ENCODE results near the gene KCNIP1.

The KCNIP1 gene

GRCh38 chr5:170597109-170597751, 93.4 kb downstream of the KCNIP1 start:
- DNase-seq (ENCODE audit: low read depth, low spot score): no peak

- no peak for DNase-seq (ENCODE audit: low read depth, low spot score)
Observed at GRCh38 chr5:170597872-170598271, 94.1 kb downstream of the KCNIP1 start.

GRCh38 chr5:170599756-170600155, 95.9 kb downstream of the KCNIP1 start:
- DNase-seq (ENCODE audit: low read depth, low spot score): no peak

GRCh38 chr5:170601619-170602018, 97.8 kb downstream of the KCNIP1 start:
- no peak for DNase-seq (ENCODE audit: low read depth, low spot score)

GRCh38 chr5:170603109-170603508, 99.3 kb downstream of the KCNIP1 start:
- no peak for DNase-seq (ENCODE audit: low read depth, low spot score)

- DNase-seq (ENCODE audit: low read depth, low spot score): no peak
Observed at GRCh38 chr5:170603578-170604565, 100.1 kb downstream of the KCNIP1 start.

GRCh38 chr5:170606941-170607340, 103.1 kb downstream of the KCNIP1 start:
- DNase-seq (ENCODE audit: low read depth, low spot score): no peak

GRCh38 chr5:170611449-170612090, 107.8 kb downstream of the KCNIP1 start:
- DNase-seq (ENCODE audit: low read depth, low spot score): no peak

GRCh38 chr5:170612256-170612678, 108.4 kb downstream of the KCNIP1 start:
- DNase-seq (ENCODE audit: low read depth, low spot score): no peak

- no peak for DNase-seq (ENCODE audit: low read depth, low spot score)
Observed at GRCh38 chr5:170614065-170614490, 110.3 kb downstream of the KCNIP1 start.

- no peak for DNase-seq (ENCODE audit: low read depth, low spot score)
Observed at GRCh38 chr5:170614720-170615119, 110.9 kb downstream of the KCNIP1 start.

- DNase-seq (ENCODE audit: low read depth, low spot score): no peak
Observed at GRCh38 chr5:170617533-170618490, 114.0 kb downstream of the KCNIP1 start.

- DNase-seq (ENCODE audit: low read depth, low spot score): no peak
Observed at GRCh38 chr5:170619869-170620268, 116.0 kb downstream of the KCNIP1 start.

- DNase-seq (ENCODE audit: low read depth, low spot score): no peak
Observed at GRCh38 chr5:170622933-170623332, 119.1 kb downstream of the KCNIP1 start.

GRCh38 chr5:170623576-170624181, 119.9 kb downstream of the KCNIP1 start:
- DNase-seq (ENCODE audit: low read depth, low spot score): no peak

- DNase-seq (ENCODE audit: low read depth, low spot score): no peak
Observed at GRCh38 chr5:170625221-170626165, 121.7 kb downstream of the KCNIP1 start.

GRCh38 chr5:170626507-170627150, 122.8 kb downstream of the KCNIP1 start:
- no peak for DNase-seq (ENCODE audit: low read depth, low spot score)

GRCh38 chr5:170627271-170627670, 123.5 kb downstream of the KCNIP1 start:
- no peak for DNase-seq (ENCODE audit: low read depth, low spot score)

GRCh38 chr5:170628028-170628427, 124.2 kb downstream of the KCNIP1 start:
- DNase-seq (ENCODE audit: low read depth, low spot score): no peak

All from iPS DF 19.7 (cell line).